Measurements from ENCODE around the gene NHLH1. TPM values are rescaled to one million over a fixed set of nuclear protein-coding genes. Genes with fewer than 3 reads are reported as not detected.

NHLH1 gene
- total RNA-seq, 4 donors from 2014 or later = 0.46 TPM; not detected in 3

DNA sequence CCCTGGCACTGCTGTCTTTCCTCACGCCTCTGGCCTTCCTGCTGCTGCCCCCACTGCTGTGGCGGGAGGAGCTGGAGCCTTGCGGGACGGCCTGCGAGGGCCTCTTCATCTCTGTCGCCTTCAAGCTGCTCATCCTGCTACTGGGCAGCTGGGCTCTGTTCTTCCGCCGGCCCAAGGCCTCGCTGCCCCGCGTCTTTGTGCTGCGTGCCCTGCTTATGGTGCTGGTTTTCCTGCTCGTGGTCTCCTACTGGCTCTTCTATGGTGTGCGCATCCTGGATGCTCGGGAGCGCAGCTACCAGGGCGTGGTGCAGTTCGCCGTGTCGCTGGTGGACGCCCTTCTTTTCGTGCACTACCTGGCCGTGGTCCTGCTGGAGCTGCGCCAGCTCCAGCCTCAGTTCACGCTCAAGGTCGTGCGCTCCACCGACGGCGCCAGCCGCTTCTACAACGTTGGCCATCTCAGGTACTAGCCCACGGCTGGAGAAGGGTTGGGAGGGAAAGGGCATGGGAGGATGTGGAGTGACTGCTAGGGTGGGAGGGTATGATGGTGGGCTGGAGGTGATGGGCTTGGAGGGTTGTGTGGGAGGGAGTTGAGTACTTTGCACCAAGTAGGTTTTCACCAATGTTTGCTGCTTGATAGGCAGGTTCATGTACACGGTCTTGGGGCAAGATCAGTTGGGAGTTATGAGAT lies 52.4 kb downstream of the NHLH1 start:
- H3K27ac ChIP-seq = no peak overlapping the region
- TF ChIP-seq CTCF (IDR thresholded peaks at IDR 0.05 in 4 of 5, conservative IDR thresholded peaks at IDR 0.05 in 1 of 5) (no peak), POLR2A (IDR thresholded peaks at IDR 0.05) (no peak)
- DNase-seq (no peak), ATAC-seq (no peak)
- no peaks in the 10 kb centered on the region for H3K9me3 ChIP-seq
- H3K4me1 ChIP-seq = no peaks in the 10 kb centered on the region
- no peaks in the 10 kb centered on the region for H3K36me3 ChIP-seq
- no peaks in the 10 kb centered on the region for H3K27me3 ChIP-seq
- intact Hi-C loops (cut with DNase I; ENCODE audit: low total_unique reads) = no loop called here
- in situ Hi-C loops (cut with MboI; ENCODE audit: low sequenced_read_pairs in 4 of 4) = no loop called here
- H3K4me3 ChIP-seq = no peak overlapping the region

DNA sequence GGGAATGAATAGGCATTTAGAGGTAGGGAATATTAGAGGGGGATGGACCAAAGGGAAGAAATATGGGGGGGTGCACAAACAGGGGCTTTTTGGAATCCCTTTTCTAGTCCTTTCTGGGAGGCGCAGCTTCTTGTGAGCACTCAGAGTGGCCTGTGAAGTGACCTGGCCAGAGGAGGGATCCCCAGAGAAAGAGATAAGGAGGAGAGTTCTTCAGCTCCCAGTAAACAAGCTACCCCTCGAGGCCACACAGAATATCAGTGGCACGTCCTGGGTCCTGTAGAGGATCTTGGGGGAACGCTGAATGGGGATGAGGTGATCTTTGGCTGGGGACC lies 52.9 kb downstream of the NHLH1 start:
- Histone ChIP-seq H3K27me3 (no peaks in the 10 kb centered on the region), H3K4me1 (no peaks in the 10 kb centered on the region), H3K27ac (no peak overlapping the region), H3K4me3 (no peak overlapping the region), H3K36me3 (no peaks in the 10 kb centered on the region), H3K9me3 (no peaks in the 10 kb centered on the region)
- DNase-seq = no peak
- intact Hi-C loops (cut with DNase I; ENCODE audit: low total_unique reads) = no loop called here
- TF ChIP-seq CTCF (IDR thresholded peaks at IDR 0.05 in 4 of 5, conservative IDR thresholded peaks at IDR 0.05 in 1 of 5) (no peak), POLR2A (IDR thresholded peaks at IDR 0.05) (no peak)
- ATAC-seq = no peak
- in situ Hi-C loops (cut with MboI; ENCODE audit: low sequenced_read_pairs in 4 of 4) = loop anchor here in 2 of 4 donors (10.0 kb wide), 1 partner anchor 195 kb away; no protein-coding TSS in a partner anchor

GRCh38 chr1:160420881-160421842 lies 54.3 kb downstream of the NHLH1 start:
- no peak for TF ChIP-seq POLR2A (IDR thresholded peaks at IDR 0.05)
- no peak for TF ChIP-seq CTCF (IDR thresholded peaks at IDR 0.05 in 4 of 5, conservative IDR thresholded peaks at IDR 0.05 in 1 of 5)
- no peaks in the 10 kb centered on the region for H3K4me1 ChIP-seq
- H3K9me3 ChIP-seq = no peaks in the 10 kb centered on the region
- H3K27ac ChIP-seq = no peak overlapping the region
- no peak overlapping the region for H3K4me3 ChIP-seq
- intact Hi-C loops (cut with DNase I; ENCODE audit: low total_unique reads) = no loop called here
- ATAC-seq (no peak), DNase-seq (no peak)
- in situ Hi-C loops (cut with MboI; ENCODE audit: low sequenced_read_pairs in 4 of 4) = loop anchor here in 2 of 4 donors (10.0 kb wide), 1 partner anchor 194 kb away; no protein-coding TSS in a partner anchor
- H3K36me3 ChIP-seq = no peaks in the 10 kb centered on the region
- no peaks in the 10 kb centered on the region for H3K27me3 ChIP-seq

DNA sequence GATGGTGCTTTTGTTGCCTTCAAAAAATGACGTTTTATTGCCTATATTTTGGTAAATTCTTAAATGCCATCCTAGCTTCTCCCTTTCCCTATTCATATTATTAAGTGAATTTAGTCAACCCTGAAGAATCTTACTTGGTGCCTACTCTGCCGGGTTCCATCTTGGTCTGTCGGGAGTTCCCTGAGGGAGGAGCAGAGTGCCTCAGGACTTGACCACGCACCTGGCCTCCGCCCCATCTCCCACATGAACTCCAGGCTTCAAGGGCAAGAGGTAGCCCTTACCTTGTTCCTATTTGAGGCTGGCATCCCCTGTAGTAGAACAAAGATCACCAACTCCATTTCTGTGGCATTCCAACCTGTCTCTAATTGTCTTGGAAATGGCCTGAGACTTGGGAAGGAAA lies 55.0 kb downstream of the NHLH1 start:
- ATAC-seq (no peak), DNase-seq (no peak)
- Histone ChIP-seq H3K4me1 (no peaks in the 10 kb centered on the region), H3K36me3 (no peaks in the 10 kb centered on the region), H3K27me3 (no peaks in the 10 kb centered on the region), H3K4me3 (no peak overlapping the region), H3K27ac (no peak overlapping the region), H3K9me3 (no peaks in the 10 kb centered on the region)
- intact Hi-C loops (cut with DNase I; ENCODE audit: low total_unique reads) = no loop called here
- in situ Hi-C loops (cut with MboI; ENCODE audit: low sequenced_read_pairs in 4 of 4) = loop anchor here in 2 of 4 donors (10.0 kb wide), 1 partner anchor 193 kb away; no protein-coding TSS in a partner anchor
- TF ChIP-seq CTCF (IDR thresholded peaks at IDR 0.05 in 4 of 5, conservative IDR thresholded peaks at IDR 0.05 in 1 of 5) (no peak), POLR2A (IDR thresholded peaks at IDR 0.05) (no peak)

Other genes starting within 250 kb of the NHLH1 start
- under 1 TPM in 2 of 4 donors, not detected in 2; 0.07 to 0.47 TPM for gene ATP1A4, start 215.5 kb upstream of the NHLH1 start, total RNA-seq
- gene CASQ1, start 176.5 kb upstream of the NHLH1 start, total RNA-seq = 100 to 1,000 TPM; 255 to 894 (median 358) TPM
- 10 to 100 TPM; 10.5 to 34.7 (median 27.2) TPM for gene PEA15, start 161.7 kb upstream of the NHLH1 start, total RNA-seq
- gene DCAF8, start 104.5 kb upstream of the NHLH1 start, total RNA-seq = 100 to 1,000 TPM; 170 to 208 (median 196) TPM
- gene PEX19, start 81.9 kb upstream of the NHLH1 start, total RNA-seq = 100 to 1,000 TPM in 2 of 4 donors, 10 to 100 TPM in 2; 61.9 to 151 (median 82.4) TPM
- gene COPA, start 23.8 kb upstream of the NHLH1 start, total RNA-seq = 100 to 1,000 TPM in 1 of 4 donors, 10 to 100 TPM in 3; 59.0 to 103 (median 85.9) TPM
- gene NCSTN, start 23.7 kb upstream of the NHLH1 start, total RNA-seq = 10 to 100 TPM; 29.2 to 59.3 (median 33.2) TPM
- gene VANGL2, start 33.5 kb downstream of the NHLH1 start, total RNA-seq = 1 to 10 TPM in 1 of 4 donors, under 1 TPM in 2, not detected in 1; 0.26 to 1.2 (median 0.78) TPM
- 1 to 10 TPM in 1 of 4 donors, under 1 TPM in 1, not detected in 2; 0.19 to 2.3 TPM for gene SLAMF6, start 156.2 kb downstream of the NHLH1 start, total RNA-seq
- 1 to 10 TPM in 2 of 4 donors, under 1 TPM in 2; 0.10 to 1.1 (median 0.87) TPM for gene CD84, start 212.4 kb downstream of the NHLH1 start, total RNA-seq